ENCODE results near the gene ABHD10.

The ABHD10 gene

GRCh38 chr3:112000367-112000771 is 21.5 kb downstream of the ABHD10 start:
- Histone ChIP-seq H3K9ac (ENCODE audit: insufficient read length) (no peak overlapping the region), H3K4me3 (no peak overlapping the region), H3K27ac (no peak overlapping the region), H3K9me3 (ENCODE audit: low read depth, low read length) (no peaks in the 10 kb centered on the region), H3K36me3 (ENCODE audit: insufficient read depth, low read length) (no peaks in the 10 kb centered on the region)
- TF ChIP-seq POLR2AphosphoS5 (IDR thresholded peaks at IDR 0.05; ENCODE audit: borderline replicate concordance, low read depth, low read length) (no peak), EZH2 (IDR thresholded peaks at IDR 0.05) (no peak), FOXP2 (optimal IDR thresholded peaks at IDR 0.05; ENCODE audit: control extremely low read depth, extremely low read length, insufficient read depth) (no peak)
- no peak for DNase-seq (ENCODE audit: low read depth, low spot score)

GRCh38 chr3:112000966-112001365 is 22.1 kb downstream of the ABHD10 start:
- H3K4me3 ChIP-seq, result no peak overlapping the region

GRCh38 chr3:112001526-112001925 is 22.7 kb downstream of the ABHD10 start:
- DNase-seq (ENCODE audit: low read depth, low spot score), result no peak
- no peaks in the 10 kb centered on the region for H3K9me3 ChIP-seq (ENCODE audit: low read depth, low read length)
- TF ChIP-seq POLR2AphosphoS5 (IDR thresholded peaks at IDR 0.05; ENCODE audit: borderline replicate concordance, low read depth, low read length) (no peak), FOXP2 (optimal IDR thresholded peaks at IDR 0.05; ENCODE audit: control extremely low read depth, extremely low read length, insufficient read depth) (no peak), EZH2 (IDR thresholded peaks at IDR 0.05) (no peak)
- H3K27ac ChIP-seq, result no peak overlapping the region
- H3K4me3 ChIP-seq, result no peak overlapping the region
- no peak overlapping the region for H3K9ac ChIP-seq (ENCODE audit: insufficient read length)
- no peaks in the 10 kb centered on the region for H3K36me3 ChIP-seq (ENCODE audit: insufficient read depth, low read length)

More at GRCh38 chr3:112000966-112001365, 22.1 kb downstream of the ABHD10 start:
- no peak for DNase-seq (ENCODE audit: low read depth, low spot score)
- TF ChIP-seq FOXP2 (optimal IDR thresholded peaks at IDR 0.05; ENCODE audit: control extremely low read depth, extremely low read length, insufficient read depth), result no peak
- TF ChIP-seq EZH2 (IDR thresholded peaks at IDR 0.05), result no peak
- TF ChIP-seq POLR2AphosphoS5 (IDR thresholded peaks at IDR 0.05; ENCODE audit: borderline replicate concordance, low read depth, low read length), result no peak
- Histone ChIP-seq H3K9me3 (ENCODE audit: low read depth, low read length) (no peaks in the 10 kb centered on the region), H3K9ac (ENCODE audit: insufficient read length) (no peak overlapping the region), H3K27ac (no peak overlapping the region), H3K36me3 (ENCODE audit: insufficient read depth, low read length) (no peaks in the 10 kb centered on the region)

- no peak for TF ChIP-seq POLR2AphosphoS5 (IDR thresholded peaks at IDR 0.05; ENCODE audit: borderline replicate concordance, low read depth, low read length)
- no peak for DNase-seq (ENCODE audit: low read depth, low spot score)
- H3K27ac ChIP-seq, result no peak overlapping the region
Measured at GRCh38 chr3:112002096-112002971, 23.5 kb downstream of the ABHD10 start.

GRCh38 chr3:112003321-112004080 is 24.7 kb downstream of the ABHD10 start:
- Histone ChIP-seq H3K36me3 (ENCODE audit: insufficient read depth, low read length) (no peaks in the 10 kb centered on the region), H3K9ac (ENCODE audit: insufficient read length) (no peak overlapping the region), H3K9me3 (ENCODE audit: low read depth, low read length) (no peaks in the 10 kb centered on the region), H3K27ac (no peak overlapping the region), H3K4me3 (no peak overlapping the region)
- TF ChIP-seq POLR2AphosphoS5 (IDR thresholded peaks at IDR 0.05; ENCODE audit: borderline replicate concordance, low read depth, low read length) (no peak), EZH2 (IDR thresholded peaks at IDR 0.05) (no peak), FOXP2 (optimal IDR thresholded peaks at IDR 0.05; ENCODE audit: control extremely low read depth, extremely low read length, insufficient read depth) (no peak)
- DNase-seq (ENCODE audit: low read depth, low spot score), result no peak

More at GRCh38 chr3:112002096-112002971, 23.5 kb downstream of the ABHD10 start:
- no peaks in the 10 kb centered on the region for H3K36me3 ChIP-seq (ENCODE audit: insufficient read depth, low read length)
- H3K9me3 ChIP-seq (ENCODE audit: low read depth, low read length), result no peaks in the 10 kb centered on the region
- no peak overlapping the region for H3K4me3 ChIP-seq
- no peak overlapping the region for H3K9ac ChIP-seq (ENCODE audit: insufficient read length)

GRCh38 chr3:112004187-112004586 is 25.4 kb downstream of the ABHD10 start:
- DNase-seq (ENCODE audit: low read depth, low spot score), result no peak

GRCh38 chr3:112004669-112005068 is 25.8 kb downstream of the ABHD10 start:
- no peak for DNase-seq (ENCODE audit: low read depth, low spot score)
- TF ChIP-seq POLR2AphosphoS5 (IDR thresholded peaks at IDR 0.05; ENCODE audit: borderline replicate concordance, low read depth, low read length) (no peak), FOXP2 (optimal IDR thresholded peaks at IDR 0.05; ENCODE audit: control extremely low read depth, extremely low read length, insufficient read depth) (no peak), EZH2 (IDR thresholded peaks at IDR 0.05) (no peak)
- H3K4me3 ChIP-seq, result no peak overlapping the region
- no peaks in the 10 kb centered on the region for H3K9me3 ChIP-seq (ENCODE audit: low read depth, low read length)
- no peak overlapping the region for H3K9ac ChIP-seq (ENCODE audit: insufficient read length)
- H3K27ac ChIP-seq, result no peak overlapping the region
- H3K36me3 ChIP-seq (ENCODE audit: insufficient read depth, low read length), result no peaks in the 10 kb centered on the region

More at GRCh38 chr3:112004187-112004586, 25.4 kb downstream of the ABHD10 start:
- H3K27ac ChIP-seq, result no peak overlapping the region
- no peak overlapping the region for H3K4me3 ChIP-seq
- TF ChIP-seq FOXP2 (optimal IDR thresholded peaks at IDR 0.05; ENCODE audit: control extremely low read depth, extremely low read length, insufficient read depth) (no peak), EZH2 (IDR thresholded peaks at IDR 0.05) (no peak), POLR2AphosphoS5 (IDR thresholded peaks at IDR 0.05; ENCODE audit: borderline replicate concordance, low read depth, low read length) (no peak)
- no peak overlapping the region for H3K9ac ChIP-seq (ENCODE audit: insufficient read length)
- no peaks in the 10 kb centered on the region for H3K36me3 ChIP-seq (ENCODE audit: insufficient read depth, low read length)
- H3K9me3 ChIP-seq (ENCODE audit: low read depth, low read length), result no peaks in the 10 kb centered on the region

GRCh38 chr3:112005091-112005672 is 26.4 kb downstream of the ABHD10 start:
- no peak for TF ChIP-seq EZH2 (IDR thresholded peaks at IDR 0.05)
- TF ChIP-seq FOXP2 (optimal IDR thresholded peaks at IDR 0.05; ENCODE audit: control extremely low read depth, extremely low read length, insufficient read depth), result no peak
- no peak for TF ChIP-seq POLR2AphosphoS5 (IDR thresholded peaks at IDR 0.05; ENCODE audit: borderline replicate concordance, low read depth, low read length)
- Histone ChIP-seq H3K36me3 (ENCODE audit: insufficient read depth, low read length) (no peaks in the 10 kb centered on the region), H3K27ac (no peak overlapping the region), H3K9me3 (ENCODE audit: low read depth, low read length) (no peaks in the 10 kb centered on the region), H3K9ac (ENCODE audit: insufficient read length) (no peak overlapping the region), H3K4me3 (no peak overlapping the region)
- DNase-seq (ENCODE audit: low read depth, low spot score), result no peak

Measured in SK-N-MC (cell line).